ENCODE results near the gene RIMBP2.
"Not testable (repeated sequence)": the region's sequence is repeated elsewhere in the genome, so short reads cannot be mapped to it uniquely, and the experiment has no call there.

Gene RIMBP2, protein sequence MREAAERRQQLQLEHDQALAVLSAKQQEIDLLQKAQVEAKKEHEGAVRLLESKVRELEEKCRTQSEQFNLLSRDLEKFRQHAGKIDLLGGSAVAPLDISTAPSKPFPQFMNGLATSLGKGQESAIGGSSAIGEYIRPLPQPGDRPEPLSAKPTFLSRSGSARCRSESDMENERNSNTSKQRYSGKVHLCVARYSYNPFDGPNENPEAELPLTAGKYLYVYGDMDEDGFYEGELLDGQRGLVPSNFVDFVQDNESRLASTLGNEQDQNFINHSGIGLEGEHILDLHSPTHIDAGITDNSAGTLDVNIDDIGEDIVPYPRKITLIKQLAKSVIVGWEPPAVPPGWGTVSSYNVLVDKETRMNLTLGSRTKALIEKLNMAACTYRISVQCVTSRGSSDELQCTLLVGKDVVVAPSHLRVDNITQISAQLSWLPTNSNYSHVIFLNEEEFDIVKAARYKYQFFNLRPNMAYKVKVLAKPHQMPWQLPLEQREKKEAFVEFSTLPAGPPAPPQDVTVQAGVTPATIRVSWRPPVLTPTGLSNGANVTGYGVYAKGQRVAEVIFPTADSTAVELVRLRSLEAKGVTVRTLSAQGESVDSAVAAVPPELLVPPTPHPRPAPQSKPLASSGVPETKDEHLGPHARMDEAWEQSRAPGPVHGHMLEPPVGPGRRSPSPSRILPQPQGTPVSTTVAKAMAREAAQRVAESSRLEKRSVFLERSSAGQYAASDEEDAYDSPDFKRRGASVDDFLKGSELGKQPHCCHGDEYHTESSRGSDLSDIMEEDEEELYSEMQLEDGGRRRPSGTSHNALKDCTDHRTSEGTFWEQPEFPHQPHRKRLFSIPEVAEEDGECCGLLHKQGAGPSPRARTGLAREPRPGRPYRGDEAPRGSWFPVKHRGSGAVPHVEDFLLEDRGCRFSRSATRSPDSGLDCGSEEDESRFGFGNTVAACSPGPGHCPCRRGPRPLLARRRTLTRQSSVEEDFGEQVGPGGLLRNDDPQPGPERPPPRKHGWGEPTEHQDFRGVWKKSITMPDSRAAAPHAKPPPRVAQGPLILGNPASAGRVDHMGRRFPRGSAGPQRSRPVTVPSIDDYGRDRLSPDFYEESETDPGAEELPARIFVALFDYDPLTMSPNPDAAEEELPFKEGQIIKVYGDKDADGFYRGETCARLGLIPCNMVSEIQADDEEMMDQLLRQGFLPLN (N-terminal part only)

GRCh38 chr12:130715998-130716968 lies at the start of gene RIMBP2:
RIMBP2 (minus strand) TSS chr12:130716299; CDS start chr12:130479013, 237,286 bp downstream.
- Histone ChIP-seq H3K27me3 (ENCODE audit: control insufficient read depth, insufficient read depth, low read length) (peaks cover 7% of the 10 kb centered on the region), H3K36me3 (ENCODE audit: control insufficient read depth, insufficient read depth, low read length) (no peaks in the 10 kb centered on the region), H3K4me3 (ENCODE audit: low read length) (peak within 1 kb of the TSS; percentile 65), H3K4me1 (ENCODE audit: control insufficient read depth, insufficient read depth, low read length) (no peaks in the 10 kb centered on the region), H3K9ac (ENCODE audit: low read length) (no peak within 1 kb of the TSS), H3K27ac (ENCODE audit: low read depth, low read length) (no peak within 1 kb of the TSS)

GRCh38 chr12:130765186-130765659 lies 49.1 kb upstream of the RIMBP2 start:
- Histone ChIP-seq H3K27me3 (ENCODE audit: control insufficient read depth, insufficient read depth, low read length) (no peaks in the 10 kb centered on the region), H3K27ac (ENCODE audit: low read depth, low read length) (no peak overlapping the region), H3K36me3 (ENCODE audit: control insufficient read depth, insufficient read depth, low read length) (no peaks in the 10 kb centered on the region), H3K4me1 (ENCODE audit: control insufficient read depth, insufficient read depth, low read length) (no peaks in the 10 kb centered on the region), H3K9ac (ENCODE audit: low read length) (no peak overlapping the region), H3K4me3 (ENCODE audit: low read length) (no peak overlapping the region)

DNA sequence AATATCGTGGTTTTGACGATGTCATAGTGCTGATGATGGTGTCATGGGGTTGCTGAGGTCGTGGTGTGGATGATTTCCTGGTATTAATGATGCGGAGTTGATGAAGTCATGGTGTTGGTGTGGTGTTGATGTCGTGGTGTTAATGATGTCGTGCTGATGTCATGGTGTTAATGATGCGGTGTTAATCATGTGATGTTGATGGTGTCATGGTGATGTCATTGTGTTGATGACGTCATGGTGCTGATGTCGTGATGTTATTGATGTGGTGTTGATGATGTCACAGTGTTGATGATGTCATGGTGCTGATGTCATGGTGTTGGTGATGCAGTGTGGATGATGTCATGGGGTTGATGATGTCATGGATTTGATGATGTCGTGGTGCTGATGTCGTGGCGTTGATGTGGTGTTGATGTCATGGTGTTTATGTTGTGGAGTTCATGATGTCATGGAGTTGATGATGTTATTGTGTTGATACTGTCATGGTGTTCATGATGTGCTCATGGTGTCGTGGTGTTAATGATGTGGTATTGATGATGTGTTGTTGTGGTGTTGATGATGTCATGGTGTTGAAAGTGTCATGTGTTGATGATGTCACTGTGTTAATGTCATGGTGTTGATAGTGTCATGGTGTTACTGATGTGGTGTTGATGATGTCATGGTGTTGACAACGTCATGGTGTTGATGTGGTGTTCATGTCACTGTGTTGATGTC lies 48.5 kb upstream of the RIMBP2 start:
- no peak overlapping the region for H3K9ac ChIP-seq (ENCODE audit: low read length)

GRCh38 chr12:130764073-130764472 lies 48.0 kb upstream of the RIMBP2 start:
- Histone ChIP-seq H3K36me3 (ENCODE audit: control insufficient read depth, insufficient read depth, low read length) (no peaks in the 10 kb centered on the region), H3K27me3 (ENCODE audit: control insufficient read depth, insufficient read depth, low read length) (no peaks in the 10 kb centered on the region), H3K9ac (ENCODE audit: low read length) (no peak overlapping the region), H3K27ac (ENCODE audit: low read depth, low read length) (no peak overlapping the region), H3K4me1 (ENCODE audit: control insufficient read depth, insufficient read depth, low read length) (no peaks in the 10 kb centered on the region), H3K4me3 (ENCODE audit: low read length) (no peak overlapping the region)

More for the DNA sequence above, 48.5 kb upstream of the RIMBP2 start:
- H3K4me1 ChIP-seq (ENCODE audit: control insufficient read depth, insufficient read depth, low read length): no peaks in the 10 kb centered on the region
- no peaks in the 10 kb centered on the region for H3K36me3 ChIP-seq (ENCODE audit: control insufficient read depth, insufficient read depth, low read length)
- H3K27ac ChIP-seq (ENCODE audit: low read depth, low read length): no peak overlapping the region
- no peak overlapping the region for H3K4me3 ChIP-seq (ENCODE audit: low read length)
- no peaks in the 10 kb centered on the region for H3K27me3 ChIP-seq (ENCODE audit: control insufficient read depth, insufficient read depth, low read length)

DNA sequence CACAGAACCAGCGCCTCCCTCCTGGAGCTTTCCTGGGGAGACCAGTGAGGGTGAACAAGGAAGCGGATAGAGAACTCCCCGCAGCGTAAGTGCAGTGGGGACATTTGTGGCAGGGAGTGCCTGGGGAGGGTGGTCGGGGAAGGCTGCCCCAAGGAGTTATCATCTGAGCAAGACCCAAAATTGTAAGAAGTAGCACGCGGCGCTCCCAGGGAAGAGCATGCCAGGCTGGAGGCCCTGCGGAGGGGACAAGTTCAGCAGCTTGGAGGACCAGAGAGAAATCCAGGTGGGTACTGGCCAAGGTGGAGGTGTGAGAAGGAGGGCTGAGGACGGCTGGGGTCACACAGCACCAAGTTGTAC lies 46.2 kb upstream of the RIMBP2 start:
- Histone ChIP-seq H3K9ac (ENCODE audit: low read length) (no peak overlapping the region), H3K27me3 (ENCODE audit: control insufficient read depth, insufficient read depth, low read length) (no peaks in the 10 kb centered on the region), H3K4me1 (ENCODE audit: control insufficient read depth, insufficient read depth, low read length) (no peaks in the 10 kb centered on the region), H3K4me3 (ENCODE audit: low read length) (no peak overlapping the region), H3K27ac (ENCODE audit: low read depth, low read length) (no peak overlapping the region), H3K36me3 (ENCODE audit: control insufficient read depth, insufficient read depth, low read length) (no peaks in the 10 kb centered on the region)

GRCh38 chr12:130761537-130762318 lies 45.6 kb upstream of the RIMBP2 start:
- Histone ChIP-seq H3K27me3 (ENCODE audit: control insufficient read depth, insufficient read depth, low read length) (no peaks in the 10 kb centered on the region), H3K4me3 (ENCODE audit: low read length) (no peak overlapping the region), H3K4me1 (ENCODE audit: control insufficient read depth, insufficient read depth, low read length) (no peaks in the 10 kb centered on the region), H3K36me3 (ENCODE audit: control insufficient read depth, insufficient read depth, low read length) (no peaks in the 10 kb centered on the region), H3K9ac (ENCODE audit: low read length) (no peak overlapping the region), H3K27ac (ENCODE audit: low read depth, low read length) (no peak overlapping the region)

GRCh38 chr12:130754234-130754901 lies 38.3 kb upstream of the RIMBP2 start:
- Histone ChIP-seq H3K27me3 (ENCODE audit: control insufficient read depth, insufficient read depth, low read length) (no peaks in the 10 kb centered on the region), H3K36me3 (ENCODE audit: control insufficient read depth, insufficient read depth, low read length) (no peaks in the 10 kb centered on the region), H3K4me3 (ENCODE audit: low read length) (no peak overlapping the region), H3K4me1 (ENCODE audit: control insufficient read depth, insufficient read depth, low read length) (no peaks in the 10 kb centered on the region), H3K27ac (ENCODE audit: low read depth, low read length) (no peak overlapping the region), H3K9ac (ENCODE audit: low read length) (no peak overlapping the region)

DNA sequence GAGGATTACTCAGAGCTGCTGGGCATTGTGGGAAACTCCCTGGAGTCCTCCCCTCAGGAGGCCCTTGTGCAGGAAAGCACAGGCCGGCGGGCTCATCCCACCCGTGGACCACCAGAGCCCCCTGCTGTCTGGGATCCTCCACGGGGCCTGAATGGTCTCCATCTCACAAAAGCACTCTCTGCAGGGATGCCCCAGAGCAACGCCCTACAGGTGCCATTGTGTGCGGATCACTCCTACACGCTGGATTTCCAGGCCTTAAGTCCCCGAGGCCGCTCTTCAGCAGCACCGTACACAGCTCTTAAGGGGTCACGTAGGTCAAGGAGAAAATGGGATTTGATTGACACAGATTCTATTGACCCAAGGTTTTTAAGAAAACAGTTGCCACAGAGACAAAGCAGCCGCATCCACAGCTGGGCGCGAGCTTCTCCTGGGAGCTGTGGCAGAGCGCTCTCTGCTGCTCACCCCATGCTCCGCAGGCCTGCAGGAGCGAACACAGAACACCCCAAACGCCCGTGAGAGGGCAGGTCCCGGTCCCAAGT lies 36.7 kb upstream of the RIMBP2 start:
- Histone ChIP-seq H3K4me3 (ENCODE audit: low read length) (no peak overlapping the region), H3K4me1 (ENCODE audit: control insufficient read depth, insufficient read depth, low read length) (no peaks in the 10 kb centered on the region), H3K36me3 (ENCODE audit: control insufficient read depth, insufficient read depth, low read length) (no peaks in the 10 kb centered on the region), H3K27ac (ENCODE audit: low read depth, low read length) (no peak overlapping the region), H3K27me3 (ENCODE audit: control insufficient read depth, insufficient read depth, low read length) (no peaks in the 10 kb centered on the region), H3K9ac (ENCODE audit: low read length) (no peak overlapping the region)

- H3K4me3 ChIP-seq (ENCODE audit: low read length); H3K4me1 ChIP-seq (ENCODE audit: control insufficient read depth, insufficient read depth, low read length); H3K27ac ChIP-seq (ENCODE audit: low read depth, low read length); H3K36me3 ChIP-seq (ENCODE audit: control insufficient read depth, insufficient read depth, low read length); H3K27me3 ChIP-seq (ENCODE audit: control insufficient read depth, insufficient read depth, low read length); H3K9ac ChIP-seq (ENCODE audit: low read length): not testable (repeated sequence)
Measured at GRCh38 chr12:130752037-130752436, 35.9 kb upstream of the RIMBP2 start.

DNA sequence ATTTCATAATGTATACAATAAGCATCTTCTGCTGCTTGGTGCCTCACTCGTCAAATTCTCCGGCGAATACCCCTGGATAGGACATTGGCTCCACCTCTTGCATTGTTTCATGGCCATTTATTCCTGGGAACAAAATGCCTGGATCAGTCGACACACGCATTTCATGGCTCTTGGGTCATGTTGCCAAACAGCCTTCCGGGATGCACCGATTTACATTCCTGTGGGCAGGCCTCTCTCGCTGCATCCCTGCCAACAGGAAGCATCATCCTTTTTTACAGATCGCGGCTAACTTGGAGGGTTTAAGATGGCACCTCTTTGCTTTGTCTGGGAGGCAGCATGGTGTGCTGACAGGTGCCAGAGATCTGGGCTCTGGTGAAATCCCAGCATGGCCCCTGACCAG lies 32.7 kb upstream of the RIMBP2 start:
- H3K9ac ChIP-seq (ENCODE audit: low read length): no peak overlapping the region
- H3K27ac ChIP-seq (ENCODE audit: low read depth, low read length): no peak overlapping the region
- H3K4me1 ChIP-seq (ENCODE audit: control insufficient read depth, insufficient read depth, low read length): no peaks in the 10 kb centered on the region
- no peak overlapping the region for H3K4me3 ChIP-seq (ENCODE audit: low read length)
- H3K27me3 ChIP-seq (ENCODE audit: control insufficient read depth, insufficient read depth, low read length): no peaks in the 10 kb centered on the region
- no peaks in the 10 kb centered on the region for H3K36me3 ChIP-seq (ENCODE audit: control insufficient read depth, insufficient read depth, low read length)
